Neural cell (in vitro differentiated cells): ENCODE results near the gene NPM1.

Experiments
- CTCF ChIP-seq: fragments of 450-650 bp; IDR thresholded peaks from 2 replicates; pipeline ENCODE4 v1.5.1; 2014; ENCODE audit warnings: antibody characterized with exemption, mild to moderate bottlenecking, moderate library complexity; ENCODE audit not compliant: poor library complexity, severe bottlenecking
- EP300 ChIP-seq: fragments of 450-650 bp; conservative IDR thresholded peaks from 2 replicates; pipeline ENCODE4 v1.6.1; 2014; ENCODE audit warnings: antibody characterized with exemption, mild to moderate bottlenecking, moderate library complexity; ENCODE audit not compliant: poor library complexity, severe bottlenecking
- SMC3 ChIP-seq: fragments of 450-650 bp; conservative IDR thresholded peaks from 2 replicates; pipeline ENCODE4 v1.6.1; 2014; ENCODE audit warnings: antibody characterized with exemption, mild to moderate bottlenecking, moderate library complexity; ENCODE audit not compliant: poor library complexity
- TAF1 ChIP-seq: IDR thresholded peaks from 2 replicates; pipeline ENCODE4 v1.6.1; 2012; ENCODE audit warnings: low read depth

DNA sequence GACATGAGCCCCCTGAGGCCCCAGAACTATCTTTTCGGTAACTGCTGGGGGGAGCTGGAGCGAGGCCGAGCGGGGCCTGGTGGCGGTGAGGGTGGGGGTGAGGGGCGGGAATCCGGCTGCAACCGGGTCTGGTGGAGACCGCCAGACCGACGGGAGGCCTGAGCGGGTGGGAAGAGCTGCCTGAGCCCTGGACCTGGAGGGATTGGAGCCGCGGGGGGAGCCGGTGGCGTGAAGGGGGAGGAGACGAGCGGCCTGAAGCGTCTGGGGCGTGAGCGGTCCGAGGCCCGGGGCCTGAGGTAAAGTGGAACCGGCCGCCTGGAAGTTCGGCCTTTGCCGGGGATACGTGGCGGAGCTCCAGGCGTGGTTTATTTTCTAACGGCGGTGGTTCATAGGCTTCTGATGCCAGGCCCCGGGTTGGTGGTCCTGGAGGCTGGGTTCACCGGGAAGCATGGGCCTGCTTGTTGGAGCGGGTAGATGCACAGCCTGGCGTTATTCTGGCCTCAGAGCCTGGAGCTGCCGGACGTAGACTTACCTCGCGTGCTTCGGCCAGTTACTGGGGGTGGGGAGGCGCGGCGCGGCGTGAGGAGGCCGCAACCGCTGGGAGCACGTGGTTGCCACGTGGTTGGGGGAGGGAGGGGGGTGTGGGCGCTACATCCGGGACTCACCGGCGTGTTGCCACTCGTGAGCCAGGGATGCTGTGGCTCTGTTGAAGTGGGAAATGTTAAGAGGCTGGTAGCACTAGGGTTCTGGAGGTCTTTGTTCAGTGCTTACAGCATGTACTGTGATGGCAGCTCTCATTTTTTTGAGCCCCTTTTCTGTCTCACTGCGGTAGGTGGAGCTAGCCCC is 544 bp downstream of the NPM1 start:
- TF ChIP-seq SMC3 (peak; percentile 51), CTCF (no peak), TAF1 (no peak), EP300 (peak; percentile 56)
